ENCODE measurements around the gene CCDC126. TPM values are rescaled to one million over a fixed set of nuclear protein-coding genes. Genes with fewer than 3 reads are reported as not detected.
A peak's percentile ranks its signal among the peaks of the same experiment; 100 is the strongest.

The CCDC126 gene
- total RNA-seq, 3 donors from 2014 or later, result 7.3 to 16.8 (median 10.4) TPM

GRCh38 chr7:23633417-23633816 is 36.2 kb downstream of the CCDC126 start:
- Histone ChIP-seq H3K9me3 (no peaks in the 10 kb centered on the region), H3K4me3 (no peak overlapping the region), H3K36me3 (ENCODE audit: low read depth) (no peaks in the 10 kb centered on the region), H3K4me1 (ENCODE audit: low read depth) (no peaks in the 10 kb centered on the region)
- intact Hi-C loops (cut with DNase I, micrococcal nuclease), result no loop called here
- no peak for ATAC-seq
- no peak for TF ChIP-seq CTCF (IDR thresholded peaks at IDR 0.05)
- DNase-seq, result no peak

- intact Hi-C loops (cut with DNase I, micrococcal nuclease), result no loop called here
- TF ChIP-seq CTCF (IDR thresholded peaks at IDR 0.05), result no peak
- ATAC-seq (no peak), DNase-seq (no peak)
- no peaks in the 10 kb centered on the region for H3K9me3 ChIP-seq
- no peaks in the 10 kb centered on the region for H3K36me3 ChIP-seq (ENCODE audit: low read depth)
- H3K4me3 ChIP-seq, result no peak overlapping the region
- no peaks in the 10 kb centered on the region for H3K4me1 ChIP-seq (ENCODE audit: low read depth)
Measured at GRCh38 chr7:23645822-23646221, 48.6 kb downstream of the CCDC126 start.

- DNase-seq (no peak), ATAC-seq (no peak)
- Histone ChIP-seq H3K4me1 (ENCODE audit: low read depth) (no peaks in the 10 kb centered on the region), H3K36me3 (ENCODE audit: low read depth) (no peaks in the 10 kb centered on the region), H3K9me3 (peaks cover 20% of the 10 kb centered on the region), H3K4me3 (no peak overlapping the region)
- intact Hi-C loops (cut with DNase I, micrococcal nuclease), result no loop called here
- TF ChIP-seq CTCF (IDR thresholded peaks at IDR 0.05), result no peak
Measured at GRCh38 chr7:23653942-23654341, 56.8 kb downstream of the CCDC126 start.

GRCh38 chr7:23654508-23654907 is 57.3 kb downstream of the CCDC126 start:
- H3K36me3 ChIP-seq (ENCODE audit: low read depth), result no peaks in the 10 kb centered on the region
- H3K4me3 ChIP-seq, result no peak overlapping the region
- ATAC-seq (peak; percentile 57), DNase-seq (peak in 1 of 3 donors; percentile 69)
- peaks cover 25% of the 10 kb centered on the region for H3K9me3 ChIP-seq
- intact Hi-C loops (cut with DNase I, micrococcal nuclease), result no loop called here
- TF ChIP-seq CTCF (IDR thresholded peaks at IDR 0.05), result no peak
- no peaks in the 10 kb centered on the region for H3K4me1 ChIP-seq (ENCODE audit: low read depth)

- DNase-seq (no peak), ATAC-seq (no peak)
- intact Hi-C loops (cut with DNase I, micrococcal nuclease), result no loop called here
- H3K4me3 ChIP-seq, result no peak overlapping the region
- no peaks in the 10 kb centered on the region for H3K4me1 ChIP-seq (ENCODE audit: low read depth)
- peaks cover 26% of the 10 kb centered on the region for H3K9me3 ChIP-seq
- TF ChIP-seq CTCF (IDR thresholded peaks at IDR 0.05), result no peak
- no peaks in the 10 kb centered on the region for H3K36me3 ChIP-seq (ENCODE audit: low read depth)
Measured at GRCh38 chr7:23655433-23655832, 58.3 kb downstream of the CCDC126 start.

- Histone ChIP-seq H3K9me3 (peaks cover 18% of the 10 kb centered on the region), H3K36me3 (ENCODE audit: low read depth) (no peaks in the 10 kb centered on the region), H3K4me3 (no peak overlapping the region), H3K4me1 (ENCODE audit: low read depth) (no peaks in the 10 kb centered on the region)
- DNase-seq (no peak), ATAC-seq (no peak)
- no peak for TF ChIP-seq CTCF (IDR thresholded peaks at IDR 0.05)
- intact Hi-C loops (cut with DNase I, micrococcal nuclease), result no loop called here
Measured at GRCh38 chr7:23658831-23659427, 61.7 kb downstream of the CCDC126 start.
